HG02885 (cell line): ENCODE data around the gene AGBL4.

Experiments
- ATAC-seq: cut with Tn5 transposase; IDR thresholded peaks from one replicate; pipeline ENCODE4 v1.9.1; 2021; ENCODE audit warnings: mild to moderate bottlenecking; ENCODE audit not compliant: unreplicated experiment, poor library complexity

The AGBL4 gene

GRCh38 chr1:49728377-49728776 is 295.4 kb downstream of the AGBL4 start:
- ATAC-seq, result no peak

DNA sequence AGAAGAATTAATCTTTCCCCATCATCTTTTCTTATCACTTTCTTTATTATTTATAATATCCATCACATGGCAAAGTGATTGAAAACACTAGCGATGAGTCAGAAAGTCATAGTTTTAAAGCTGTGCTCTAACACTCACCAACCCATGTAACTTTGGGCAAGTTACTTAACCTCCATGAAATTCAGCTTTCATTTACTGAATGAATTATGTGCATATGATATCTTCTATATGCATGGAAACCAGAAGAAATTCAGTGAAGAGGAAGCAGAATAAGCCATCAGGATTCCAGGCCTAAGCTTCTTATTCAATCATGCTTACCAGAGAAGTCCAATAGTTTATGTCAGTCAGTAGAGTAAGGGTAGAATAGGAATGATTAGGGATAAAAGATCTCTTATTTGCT is 300.1 kb downstream of the AGBL4 start:
- no peak for ATAC-seq

- no peak for ATAC-seq
These were observed 329.4 kb downstream of the AGBL4 start for GRCh38 chr1:49694251-49694827.

DNA sequence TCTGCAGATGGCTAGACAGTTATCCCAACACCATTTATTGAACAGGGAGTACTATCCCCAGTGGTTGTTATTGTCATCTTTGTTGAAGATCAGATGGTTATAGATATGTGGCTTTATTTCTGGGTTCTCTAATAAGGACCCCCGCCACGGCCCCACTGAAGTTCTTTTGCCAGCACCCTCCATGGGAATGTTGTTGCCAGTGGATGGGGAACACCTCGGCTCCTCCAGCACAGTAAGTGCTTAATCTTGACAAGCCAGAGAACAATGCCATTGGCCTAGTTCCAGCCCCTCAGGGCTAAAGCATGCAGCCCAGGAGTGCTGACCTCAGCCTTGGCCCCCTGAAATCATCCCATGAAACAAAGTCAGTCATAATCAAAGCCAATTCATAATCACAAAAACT is 337.6 kb downstream of the AGBL4 start:
- no peak for ATAC-seq

GRCh38 chr1:49677706-49678105 is 346.0 kb downstream of the AGBL4 start:
- ATAC-seq, result no peak

DNA sequence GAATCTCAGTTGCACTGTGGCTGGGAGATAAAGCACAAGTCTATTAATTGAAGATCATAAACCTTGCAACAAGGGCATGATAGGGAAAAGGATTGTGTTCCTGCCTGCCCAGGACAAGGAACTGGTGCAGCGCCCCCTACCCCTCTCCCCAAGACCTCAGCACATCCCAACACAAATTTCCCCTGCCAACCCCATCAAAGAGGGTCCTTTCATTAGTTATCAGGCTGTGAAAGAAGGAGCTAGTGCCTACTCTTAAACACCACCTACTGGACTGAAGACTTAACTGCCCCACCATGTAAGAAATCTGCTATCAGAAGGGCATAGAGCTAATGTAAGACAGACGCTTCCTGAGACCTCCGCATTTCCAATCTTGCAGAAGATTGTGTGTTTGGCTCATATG is 372.6 kb downstream of the AGBL4 start:
- no peak for ATAC-seq

GRCh38 chr1:49630156-49630555 is 393.6 kb downstream of the AGBL4 start:
- ATAC-seq, result no peak

DNA sequence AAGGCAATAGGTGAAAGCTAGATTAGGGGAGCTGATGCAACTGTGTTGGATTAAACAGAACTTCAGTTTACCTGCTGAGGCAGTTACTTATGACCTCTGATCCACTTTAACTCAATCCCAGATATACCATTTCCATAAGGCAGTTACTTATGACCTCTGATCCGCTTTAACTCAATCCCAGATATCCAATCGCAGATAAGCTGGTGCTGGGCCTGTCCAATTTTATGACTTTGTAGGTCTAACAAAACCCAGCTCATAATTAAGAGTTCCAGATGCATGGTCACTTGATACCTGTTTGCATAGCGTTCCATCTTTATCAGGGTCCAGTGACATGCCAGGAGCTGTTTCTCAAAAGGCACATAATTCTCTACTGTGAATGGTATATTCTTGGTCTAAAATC is 396.0 kb downstream of the AGBL4 start:
- no peak for ATAC-seq

- no peak for ATAC-seq
These were observed 397.3 kb downstream of the AGBL4 start for GRCh38 chr1:49626472-49626871.

DNA sequence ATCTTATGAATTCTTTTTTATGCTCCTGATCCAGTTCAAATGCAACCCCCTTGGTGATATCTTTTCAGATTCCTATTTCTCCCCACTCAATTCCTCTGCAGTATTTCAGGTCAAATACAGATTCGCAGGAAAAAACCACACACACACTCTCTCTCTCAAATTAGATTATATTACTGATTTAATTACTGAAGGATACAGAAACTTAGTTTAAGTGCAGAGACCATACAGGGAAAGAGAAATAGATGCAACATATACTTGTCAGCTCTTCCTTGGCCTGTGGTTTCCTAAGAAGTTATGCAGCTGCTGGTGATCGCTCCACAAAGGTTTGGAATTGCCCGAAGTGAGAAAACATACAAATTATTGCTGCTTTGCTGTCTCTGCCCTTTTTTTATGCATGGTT is 400.9 kb downstream of the AGBL4 start:
- no peak for ATAC-seq

- no peak for ATAC-seq
These were observed 417.7 kb downstream of the AGBL4 start for GRCh38 chr1:49606082-49606481.

DNA sequence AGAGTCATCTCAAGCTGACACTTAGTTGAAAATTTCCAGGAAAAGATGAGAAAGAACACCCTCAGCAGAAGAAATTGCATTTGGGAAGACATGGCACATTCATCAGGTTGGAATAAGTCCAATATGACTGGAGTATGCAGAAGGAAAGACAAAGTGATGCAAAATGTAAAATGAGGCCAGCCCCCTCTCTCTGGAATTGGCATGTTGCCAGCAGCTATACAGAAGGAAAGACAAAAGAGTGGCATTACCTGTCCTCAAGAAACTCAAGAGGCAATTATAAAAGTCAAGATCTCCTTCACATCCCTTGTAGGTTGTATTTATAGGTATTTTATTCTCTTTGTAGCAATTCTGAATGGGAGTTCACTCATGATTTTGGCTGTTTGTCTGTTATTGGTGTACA is 426.3 kb downstream of the AGBL4 start:
- ATAC-seq, result no peak

GRCh38 chr1:49576327-49576901 is 447.3 kb downstream of the AGBL4 start:
- ATAC-seq, result no peak

DNA sequence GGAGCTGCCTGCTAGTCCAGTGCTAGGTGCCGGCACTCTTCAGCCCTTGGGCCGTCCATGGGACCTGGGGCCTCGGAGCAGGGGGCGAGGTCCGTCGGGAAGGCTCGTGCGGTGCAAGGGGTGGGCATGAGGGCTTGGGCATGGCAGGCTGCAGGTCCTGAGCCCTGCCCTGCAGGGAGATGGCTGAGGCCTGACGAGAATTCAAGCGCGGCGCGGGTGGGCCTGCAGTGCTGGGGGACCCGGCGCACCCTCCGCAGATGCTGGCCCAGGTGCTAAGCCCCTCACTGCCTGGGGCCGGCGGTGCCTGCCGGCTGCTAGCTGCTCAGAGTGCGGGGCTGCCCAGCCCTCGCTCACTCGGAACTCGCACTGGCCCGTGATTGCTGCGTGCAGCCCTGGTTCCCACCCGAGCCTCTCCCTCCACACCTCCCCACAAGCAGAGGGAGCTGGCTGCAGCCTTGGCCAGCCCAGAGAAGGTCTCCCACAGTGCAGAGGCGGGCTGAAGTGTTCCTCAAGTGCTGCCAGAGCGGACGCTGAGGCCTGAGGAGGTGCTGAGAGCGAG is 467.0 kb downstream of the AGBL4 start:
- ATAC-seq, result no peak

DNA sequence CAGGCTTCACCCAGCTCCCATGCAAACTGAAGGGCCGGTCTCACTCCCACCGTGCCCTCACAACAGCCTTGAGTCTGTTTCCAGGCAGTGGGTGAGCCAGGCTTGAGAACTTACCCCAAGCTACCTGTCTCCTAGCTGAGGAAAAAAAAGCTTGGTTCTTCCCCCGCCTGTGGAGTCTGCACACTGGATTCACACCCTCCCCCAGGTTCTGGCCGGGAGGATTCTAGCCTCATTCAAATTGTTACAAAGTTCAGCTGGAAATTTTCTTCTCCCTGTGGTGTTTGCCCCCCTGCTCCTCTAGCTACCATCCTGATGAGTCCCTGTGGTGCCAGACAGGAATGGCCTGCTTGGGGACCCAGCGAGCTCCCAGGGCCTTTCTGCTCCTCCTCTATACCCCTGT is 471.7 kb downstream of the AGBL4 start:
- no peak for ATAC-seq

DNA sequence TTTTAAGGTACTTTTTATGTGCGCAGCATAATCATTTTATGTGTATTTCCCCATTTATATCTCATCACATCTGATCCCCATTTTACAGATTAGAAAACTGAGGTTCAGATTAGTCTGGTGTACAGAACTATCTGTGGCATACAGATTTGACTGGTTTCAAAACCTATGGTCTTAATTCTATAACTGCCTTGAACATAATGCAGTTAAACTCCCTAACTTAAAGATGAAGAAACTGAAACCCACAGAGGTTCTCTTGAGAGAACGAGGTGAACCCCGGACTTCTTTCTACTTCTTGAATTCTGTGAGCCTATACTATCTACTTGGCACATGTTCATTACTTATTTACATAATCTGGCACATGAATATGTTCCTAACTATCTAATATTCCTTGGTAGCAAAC is 479.1 kb downstream of the AGBL4 start:
- no peak for ATAC-seq

DNA sequence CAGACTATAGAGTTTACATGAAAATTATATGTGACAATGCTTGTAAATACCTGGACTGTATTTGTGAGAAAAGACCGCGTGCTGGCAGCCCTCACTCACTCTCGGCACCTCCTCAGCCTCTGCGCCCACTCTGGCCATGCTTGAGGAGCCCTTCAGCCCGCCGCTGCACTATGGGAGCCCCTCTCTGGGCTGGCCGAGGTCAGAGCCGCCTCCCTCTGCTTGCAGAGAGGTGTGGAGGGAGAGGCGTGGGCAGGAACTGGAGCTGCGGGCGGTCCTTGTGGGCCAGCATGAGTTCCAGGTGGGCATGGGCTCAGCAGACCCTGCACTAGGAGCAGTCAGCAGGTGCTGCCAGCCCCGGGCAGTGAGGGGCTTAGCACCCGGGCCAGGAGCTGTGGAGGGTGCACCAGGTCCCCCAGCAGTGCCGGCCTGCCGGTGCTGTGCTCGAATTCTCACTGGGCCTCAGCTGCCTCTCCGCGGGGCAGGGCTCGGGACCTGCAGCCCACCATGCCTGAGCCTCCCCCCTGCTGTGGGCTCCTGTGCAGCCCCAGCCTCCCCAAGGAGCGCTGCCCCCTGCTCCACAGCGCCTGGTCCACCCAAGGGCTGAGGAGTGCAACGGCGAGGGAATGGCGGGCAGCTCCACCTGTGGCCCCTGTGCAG is 482.5 kb downstream of the AGBL4 start:
- ATAC-seq, result no peak

DNA sequence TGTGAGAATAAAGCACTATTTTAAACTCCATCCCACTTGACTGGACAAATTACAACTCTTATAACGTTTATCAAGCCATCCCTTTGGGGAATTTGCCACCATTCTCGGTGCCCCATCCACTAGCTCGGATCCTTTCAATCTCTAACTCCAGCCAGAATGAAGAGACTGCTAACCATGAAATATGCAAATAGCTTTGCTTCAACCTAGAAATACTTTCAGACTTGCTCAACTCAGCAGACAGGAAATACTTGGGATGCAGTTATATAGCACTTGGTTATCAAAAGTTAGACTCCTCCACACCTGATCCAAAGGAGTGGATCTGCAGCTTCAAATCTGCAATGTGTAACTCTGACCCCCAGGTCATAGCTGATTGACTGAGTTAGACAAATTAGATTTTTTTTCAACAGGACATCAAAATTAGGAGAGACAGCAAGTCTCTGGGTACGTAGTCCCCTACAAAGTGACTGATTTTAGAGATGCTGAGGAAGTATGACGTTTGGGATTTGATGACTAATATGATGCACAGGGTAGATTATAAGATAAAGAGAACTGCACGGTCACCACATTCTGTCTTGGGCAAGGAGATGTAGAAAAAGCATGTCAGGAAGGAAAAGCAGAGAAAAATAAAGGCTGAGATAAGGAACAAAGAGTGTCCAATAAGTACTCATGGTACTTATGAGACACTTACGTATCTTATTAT is 496.0 kb downstream of the AGBL4 start:
- ATAC-seq, result no peak

DNA sequence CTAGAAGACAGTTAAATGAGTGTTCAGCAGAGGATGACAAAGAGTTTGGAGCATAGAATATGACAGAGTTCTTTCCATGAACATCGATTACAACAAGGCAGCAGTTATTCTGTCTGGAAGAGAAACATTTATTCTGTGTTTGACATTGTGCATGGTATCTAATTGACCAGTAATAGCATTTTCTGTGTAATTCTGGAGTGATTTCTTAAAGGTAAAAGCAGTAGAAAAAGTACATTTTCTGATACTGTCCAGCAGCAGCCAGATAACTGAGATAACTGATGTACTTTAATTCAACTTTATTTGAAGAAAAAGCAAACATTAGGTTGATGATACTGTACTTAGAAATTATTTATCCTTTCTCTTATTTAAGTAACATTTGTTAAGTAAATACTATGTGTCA is 497.1 kb downstream of the AGBL4 start:
- no peak for ATAC-seq

DNA sequence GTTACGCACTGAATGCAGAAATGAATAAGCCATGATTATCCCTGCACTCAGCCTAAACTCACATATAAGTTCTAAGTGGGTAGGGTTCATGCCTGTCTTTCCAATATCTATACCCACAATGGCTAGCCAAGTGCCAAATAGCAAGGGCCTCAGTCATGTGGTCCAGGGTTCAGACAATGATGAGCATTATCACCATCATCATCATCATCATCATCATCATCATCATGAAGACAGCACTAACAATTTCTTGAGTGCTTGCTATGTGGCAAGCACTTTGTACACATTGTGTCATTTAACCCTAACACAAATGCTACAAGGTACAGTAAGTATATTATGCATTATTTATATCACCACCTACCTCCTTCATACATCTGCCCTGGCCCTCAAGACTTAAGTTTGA is 500.0 kb downstream of the AGBL4 start:
- no peak for ATAC-seq

- no peak for ATAC-seq
These were observed 556.8 kb downstream of the AGBL4 start for GRCh38 chr1:49466961-49467360.
